OCI-LY7 (cell line): ENCODE results near the gene COL8A1. TPM values are rescaled to one million over a fixed set of nuclear protein-coding genes. Genes with fewer than 3 reads are reported as not detected.

Experiments
- BruUV-seq: library from RNA; stranded (reverse); fragments of 400-500 nt; replicated peaks from 2 replicates; lab custom pipeline; 2021; lab: Mats Ljungman, UMichigan
- CTCF ChIA-PET: fragments of 300-600 bp; sonication (Branson Sonifier 250); formaldehyde crosslinking; loops from one replicate; lab custom pipeline; 2022; ENCODE audit warnings: antibody characterized with exemption; ENCODE audit not compliant: unreplicated experiment; lab: Charles Lee
- POLR2A ChIA-PET: fragments of 300-600 bp; sonication (Branson Sonifier 250); formaldehyde crosslinking; loops from one replicate; lab custom pipeline; 2022; ENCODE audit warnings: antibody characterized with exemption; lab: Charles Lee
- DNase-seq: peaks from one replicate; pipeline ENCODE4 v3.0.0-alpha.2; 2015; ENCODE audit warnings: low spot score
- H2AFZ ChIP-seq: fragments of 200-600 bp; sonication (generic), shearing (Covaris generic); 2 replicates; pipeline ENCODE4 v1.6.1; 2014; ENCODE audit warnings: mild to moderate bottlenecking, antibody characterized with exemption, low read length, moderate library complexity
- H3K27ac ChIP-seq: fragments of 200-600 bp; sonication (generic); 2 replicates; pipeline ENCODE4 v1.5.1; 2014; ENCODE audit warnings: mixed run types, low read depth, mild to moderate bottlenecking, moderate library complexity, low read length, inconsistent platforms; ENCODE audit not compliant: poor library complexity, severe bottlenecking
- H3K36me3 ChIP-seq: fragments of 200-600 bp; sonication (generic); 2 replicates; pipeline ENCODE4 v1.6.1; 2014; ENCODE audit warnings: mild to moderate bottlenecking, antibody characterized with exemption, low read length, moderate library complexity, mixed read lengths; ENCODE audit not compliant: insufficient read depth
- H3K4me1 ChIP-seq: fragments of 200-600 bp; sonication (generic); 2 replicates; pipeline ENCODE4 v1.5.1; 2014; ENCODE audit warnings: mild to moderate bottlenecking, low read length; ENCODE audit not compliant: insufficient read depth, poor library complexity, severe bottlenecking
- H3K4me2 ChIP-seq: fragments of 200-600 bp; sonication (generic); 2 replicates; pipeline ENCODE4 v1.6.1; 2014; ENCODE audit warnings: mild to moderate bottlenecking, low read length
- H3K4me3 ChIP-seq: fragments of 200-600 bp; sonication (generic); 2 replicates; pipeline ENCODE4 v1.5.1; 2014; ENCODE audit warnings: mild to moderate bottlenecking, low read depth, low read length; ENCODE audit not compliant: poor library complexity, severe bottlenecking
- H3K79me2 ChIP-seq: fragments of 200-600 bp; sonication (generic); 2 replicates; pipeline ENCODE4 v1.6.1; 2016; ENCODE audit warnings: low read depth, mild to moderate bottlenecking, low read length, moderate library complexity, mixed read lengths; ENCODE audit not compliant: insufficient read depth
- H3K9me2 ChIP-seq: fragments of 200-600 bp; sonication (generic); 2 replicates; pipeline ENCODE4 v1.6.1; 2016; ENCODE audit warnings: mild to moderate bottlenecking, low read length, mixed read lengths; ENCODE audit not compliant: insufficient read depth
- H3K9me3 ChIP-seq: fragments of 200-600 bp; sonication (generic); 2 replicates; pipeline ENCODE4 v1.6.1; 2014; ENCODE audit warnings: mild to moderate bottlenecking, mixed run types, low read length, mixed read lengths
- H4K20me1 ChIP-seq: fragments of 200-600 bp; sonication (generic); 2 replicates; pipeline ENCODE4 v1.6.1; 2014; ENCODE audit warnings: mild to moderate bottlenecking, antibody characterized with exemption, low read length, moderate library complexity, mixed read lengths; ENCODE audit not compliant: insufficient read depth
- EZH2phosphoT487 ChIP-seq: fragments of 200-600 bp; sonication (generic); IDR thresholded peaks from 2 replicates; pipeline ENCODE4 v1.6.1; 2018; ENCODE audit warnings: low read depth, borderline replicate concordance, mild to moderate bottlenecking, mixed run types, antibody characterized with exemption, low read length, moderate library complexity, mixed read lengths
- intact Hi-C: fragments of 100-400 bp; cut with micrococcal nuclease; formaldehyde crosslinking; loops from one replicate; pipeline ENCODE4 v1.10.0; 2022; ENCODE audit not compliant: unreplicated experiment
- total RNA-seq, 2 experiments: library from RNA; depleted of rRNA in 1 of 2; stranded (reverse); fragments of >200 nt in 1 of 2; shearing (Covaris generic) in 1 of 2; gene quantifications; 2 replicates each; pipeline ENCODE4 v1.2.3, GENCODE V29; 2014 to 2022
- TF ChIP-seq, protein P1 (sequence below): fragments of 200-600 bp; sonication (generic); conservative IDR thresholded peaks from 2 replicates; pipeline ENCODE4 v1.5.1; 2014; ENCODE audit warnings: mild to moderate bottlenecking, antibody characterized with exemption, low read length, moderate library complexity, mixed read lengths

The COL8A1 gene
- total RNA-seq, 2 experiments from 2014 or later = 0.10 TPM; not detected in 1

DNA sequence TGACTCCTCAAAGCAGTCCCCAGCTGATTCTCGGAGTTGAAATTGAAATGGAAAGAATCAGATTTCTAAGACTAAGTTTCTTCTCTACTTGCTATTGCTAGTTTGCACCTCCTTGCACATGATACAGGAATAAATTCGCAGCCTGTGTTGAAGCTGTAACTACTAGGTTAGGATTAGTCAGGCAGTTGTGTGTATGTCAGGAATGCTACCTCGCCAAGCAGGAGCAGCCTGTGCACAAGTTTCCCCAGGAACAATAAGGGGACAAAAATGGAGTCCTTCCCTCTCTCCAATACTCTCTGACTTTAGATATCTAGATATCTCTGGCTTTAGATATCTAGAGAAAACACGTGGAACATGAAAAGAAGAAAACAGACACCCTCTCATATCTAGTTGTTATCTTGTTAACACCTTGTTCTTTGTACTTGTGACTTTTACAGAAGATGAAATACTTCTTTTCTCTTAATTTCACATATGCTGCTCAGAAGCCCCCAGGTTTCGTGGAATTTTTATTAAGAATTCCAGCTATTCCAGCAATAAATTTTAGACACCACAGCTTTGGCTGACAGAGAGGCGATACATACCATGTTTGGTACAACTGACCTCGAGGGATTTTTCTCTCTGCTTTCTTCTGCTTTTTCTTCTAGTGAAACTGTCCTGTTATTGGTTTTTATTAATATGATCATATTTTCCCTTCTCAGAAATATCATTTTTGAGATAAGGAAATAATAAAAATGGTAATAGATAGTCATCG, 123.2 kb downstream of the COL8A1 start:
- no peaks in the 10 kb centered on the region for H3K9me3 ChIP-seq
- no peak overlapping the region for H3K27ac ChIP-seq
- H3K4me2 ChIP-seq = no peak overlapping the region
- ChIA-PET CTCF (no interaction called here), POLR2A (no interaction called here)
- H2AFZ ChIP-seq = no peak overlapping the region
- DNase-seq = no peak
- BruUV-seq = no TSS peak
- no peaks in the 10 kb centered on the region for H3K4me1 ChIP-seq
- H3K4me3 ChIP-seq = no peak overlapping the region
- no peak for TF ChIP-seq EZH2phosphoT487
- TF ChIP-seq, protein P1, sequence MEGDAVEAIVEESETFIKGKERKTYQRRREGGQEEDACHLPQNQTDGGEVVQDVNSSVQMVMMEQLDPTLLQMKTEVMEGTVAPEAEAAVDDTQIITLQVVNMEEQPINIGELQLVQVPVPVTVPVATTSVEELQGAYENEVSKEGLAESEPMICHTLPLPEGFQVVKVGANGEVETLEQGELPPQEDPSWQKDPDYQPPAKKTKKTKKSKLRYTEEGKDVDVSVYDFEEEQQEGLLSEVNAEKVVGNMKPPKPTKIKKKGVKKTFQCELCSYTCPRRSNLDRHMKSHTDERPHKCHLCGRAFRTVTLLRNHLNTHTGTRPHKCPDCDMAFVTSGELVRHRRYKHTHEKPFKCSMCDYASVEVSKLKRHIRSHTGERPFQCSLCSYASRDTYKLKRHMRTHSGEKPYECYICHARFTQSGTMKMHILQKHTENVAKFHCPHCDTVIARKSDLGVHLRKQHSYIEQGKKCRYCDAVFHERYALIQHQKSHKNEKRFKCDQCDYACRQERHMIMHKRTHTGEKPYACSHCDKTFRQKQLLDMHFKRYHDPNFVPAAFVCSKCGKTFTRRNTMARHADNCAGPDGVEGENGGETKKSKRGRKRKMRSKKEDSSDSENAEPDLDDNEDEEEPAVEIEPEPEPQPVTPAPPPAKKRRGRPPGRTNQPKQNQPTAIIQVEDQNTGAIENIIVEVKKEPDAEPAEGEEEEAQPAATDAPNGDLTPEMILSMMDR = no peak
- H3K36me3 ChIP-seq = no peaks in the 10 kb centered on the region
- intact Hi-C loops = no loop called here
- no peaks in the 10 kb centered on the region for H4K20me1 ChIP-seq
- H3K79me2 ChIP-seq = no peaks in the 10 kb centered on the region
- H3K9me2 ChIP-seq = no peaks in the 10 kb centered on the region

DNA sequence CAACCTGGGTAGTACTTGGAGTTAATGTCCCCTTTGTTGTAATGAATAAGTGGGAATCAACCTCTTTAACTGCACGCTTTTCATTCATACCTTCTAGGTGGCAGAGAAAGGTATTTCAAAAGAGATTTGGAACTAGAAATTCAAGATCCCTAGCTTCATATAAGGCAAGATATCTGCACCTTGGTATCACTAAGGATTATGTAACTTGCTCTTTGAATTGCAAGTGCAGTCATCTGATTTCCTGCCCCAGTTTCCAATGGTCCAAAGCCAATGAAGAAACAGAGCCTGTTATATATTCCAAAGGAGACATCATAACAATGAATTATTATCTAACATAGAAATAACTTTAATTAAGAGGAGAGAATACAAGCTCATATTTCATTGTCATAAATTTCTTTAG, 124.5 kb downstream of the COL8A1 start:
- H3K79me2 ChIP-seq = no peaks in the 10 kb centered on the region
- no peak for DNase-seq
- ChIA-PET POLR2A (no interaction called here), CTCF (no interaction called here)
- no peaks in the 10 kb centered on the region for H3K9me3 ChIP-seq
- H3K36me3 ChIP-seq = no peaks in the 10 kb centered on the region
- H3K4me2 ChIP-seq = no peak overlapping the region
- TF ChIP-seq, protein P1 = no peak
- no peak for TF ChIP-seq EZH2phosphoT487
- H3K9me2 ChIP-seq = no peaks in the 10 kb centered on the region
- H2AFZ ChIP-seq = no peak overlapping the region
- intact Hi-C loops = no loop called here
- no peak overlapping the region for H3K27ac ChIP-seq
- H3K4me1 ChIP-seq = no peaks in the 10 kb centered on the region
- no peak overlapping the region for H3K4me3 ChIP-seq
- H4K20me1 ChIP-seq = no peaks in the 10 kb centered on the region
- BruUV-seq = no TSS peak

DNA sequence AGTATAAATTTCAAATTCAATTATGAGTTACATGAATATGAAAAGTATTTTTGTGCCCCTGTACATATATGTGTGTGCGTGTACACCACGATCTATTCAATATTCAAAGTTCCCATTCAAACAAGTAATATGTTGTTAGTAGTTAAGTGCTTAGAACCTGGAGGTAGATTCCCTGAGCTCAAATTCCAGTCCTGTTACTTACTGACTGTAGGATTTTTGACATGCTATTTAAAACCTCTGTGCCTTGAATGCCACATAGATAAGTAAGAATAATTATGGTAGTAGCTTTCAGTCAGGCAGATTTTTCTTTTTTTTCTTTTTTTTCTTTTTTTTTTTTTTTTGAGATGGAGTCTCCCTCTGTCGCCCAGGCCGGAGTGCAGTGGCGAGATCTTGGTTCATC, 126.0 kb downstream of the COL8A1 start:
- no peak for DNase-seq
- H2AFZ ChIP-seq = no peak overlapping the region
- no peaks in the 10 kb centered on the region for H3K79me2 ChIP-seq
- TF ChIP-seq, protein P1 = no peak
- TF ChIP-seq EZH2phosphoT487 = no peak
- intact Hi-C loops = no loop called here
- no TSS peak for BruUV-seq
- no peaks in the 10 kb centered on the region for H3K4me1 ChIP-seq
- ChIA-PET CTCF (no interaction called here), POLR2A (interaction anchor here (0.7 kb wide), 2 partner anchors 11 to 20 kb away, joined by 4 read pairs; no protein-coding TSS in a partner anchor)
- H3K4me3 ChIP-seq = no peak overlapping the region
- H3K9me2 ChIP-seq = no peaks in the 10 kb centered on the region
- H3K9me3 ChIP-seq = no peaks in the 10 kb centered on the region
- no peak overlapping the region for H3K27ac ChIP-seq
- H3K36me3 ChIP-seq = no peaks in the 10 kb centered on the region
- H3K4me2 ChIP-seq = no peak overlapping the region
- no peaks in the 10 kb centered on the region for H4K20me1 ChIP-seq
